OCI-LY7 (cell line): ENCODE data around the gene GGTLC2. TPM values are rescaled to one million over a fixed set of nuclear protein-coding genes. Genes with fewer than 3 reads are reported as not detected.

Experiments used
- BruUV-seq: library from RNA; stranded (reverse); fragments of 400-500 nt; replicated peaks from 2 replicates; lab custom pipeline; 2021; lab: Mats Ljungman, UMichigan
- CTCF ChIA-PET: fragments of 300-600 bp; sonication (Branson Sonifier 250); formaldehyde crosslinking; loops from one replicate; lab custom pipeline; 2022; ENCODE audit warnings: antibody characterized with exemption; ENCODE audit not compliant: unreplicated experiment; lab: Charles Lee
- POLR2A ChIA-PET: fragments of 300-600 bp; sonication (Branson Sonifier 250); formaldehyde crosslinking; loops from one replicate; lab custom pipeline; 2022; ENCODE audit warnings: antibody characterized with exemption; lab: Charles Lee
- DNase-seq: peaks from one replicate; pipeline ENCODE4 v3.0.0-alpha.2; 2015; ENCODE audit warnings: low spot score
- H2AFZ ChIP-seq: fragments of 200-600 bp; sonication (generic), shearing (Covaris generic); 2 replicates; pipeline ENCODE4 v1.6.1; 2014; ENCODE audit warnings: mild to moderate bottlenecking, antibody characterized with exemption, low read length, moderate library complexity
- H3K27ac ChIP-seq: fragments of 200-600 bp; sonication (generic); 2 replicates; pipeline ENCODE4 v1.5.1; 2014; ENCODE audit warnings: mixed run types, low read depth, mild to moderate bottlenecking, moderate library complexity, low read length, inconsistent platforms; ENCODE audit not compliant: poor library complexity, severe bottlenecking
- H3K36me3 ChIP-seq: fragments of 200-600 bp; sonication (generic); 2 replicates; pipeline ENCODE4 v1.6.1; 2014; ENCODE audit warnings: mild to moderate bottlenecking, antibody characterized with exemption, low read length, moderate library complexity, mixed read lengths; ENCODE audit not compliant: insufficient read depth
- H3K4me1 ChIP-seq: fragments of 200-600 bp; sonication (generic); 2 replicates; pipeline ENCODE4 v1.5.1; 2014; ENCODE audit warnings: mild to moderate bottlenecking, low read length; ENCODE audit not compliant: insufficient read depth, poor library complexity, severe bottlenecking
- H3K4me2 ChIP-seq: fragments of 200-600 bp; sonication (generic); 2 replicates; pipeline ENCODE4 v1.6.1; 2014; ENCODE audit warnings: mild to moderate bottlenecking, low read length
- H3K4me3 ChIP-seq: fragments of 200-600 bp; sonication (generic); 2 replicates; pipeline ENCODE4 v1.5.1; 2014; ENCODE audit warnings: mild to moderate bottlenecking, low read depth, low read length; ENCODE audit not compliant: poor library complexity, severe bottlenecking
- H3K79me2 ChIP-seq: fragments of 200-600 bp; sonication (generic); 2 replicates; pipeline ENCODE4 v1.6.1; 2016; ENCODE audit warnings: low read depth, mild to moderate bottlenecking, low read length, moderate library complexity, mixed read lengths; ENCODE audit not compliant: insufficient read depth
- H3K9me2 ChIP-seq: fragments of 200-600 bp; sonication (generic); 2 replicates; pipeline ENCODE4 v1.6.1; 2016; ENCODE audit warnings: mild to moderate bottlenecking, low read length, mixed read lengths; ENCODE audit not compliant: insufficient read depth
- H3K9me3 ChIP-seq: fragments of 200-600 bp; sonication (generic); 2 replicates; pipeline ENCODE4 v1.6.1; 2014; ENCODE audit warnings: mild to moderate bottlenecking, mixed run types, low read length, mixed read lengths
- H4K20me1 ChIP-seq: fragments of 200-600 bp; sonication (generic); 2 replicates; pipeline ENCODE4 v1.6.1; 2014; ENCODE audit warnings: mild to moderate bottlenecking, antibody characterized with exemption, low read length, moderate library complexity, mixed read lengths; ENCODE audit not compliant: insufficient read depth
- CTCF ChIP-seq: fragments of 200-600 bp; sonication (generic); conservative IDR thresholded peaks from 2 replicates; pipeline ENCODE4 v1.5.1; 2014; ENCODE audit warnings: mild to moderate bottlenecking, antibody characterized with exemption, low read length, moderate library complexity, mixed read lengths
- EZH2phosphoT487 ChIP-seq: fragments of 200-600 bp; sonication (generic); IDR thresholded peaks from 2 replicates; pipeline ENCODE4 v1.6.1; 2018; ENCODE audit warnings: low read depth, borderline replicate concordance, mild to moderate bottlenecking, mixed run types, antibody characterized with exemption, low read length, moderate library complexity, mixed read lengths
- intact Hi-C: fragments of 100-400 bp; cut with micrococcal nuclease; formaldehyde crosslinking; loops from one replicate; pipeline ENCODE4 v1.10.0; 2022; ENCODE audit not compliant: unreplicated experiment
- total RNA-seq, 2 experiments: library from RNA; depleted of rRNA in 1 of 2; stranded (reverse); fragments of >200 nt in 1 of 2; shearing (Covaris generic) in 1 of 2; gene quantifications; 2 replicates each; pipeline ENCODE4 v1.2.3, GENCODE V29; 2014 to 2022

The GGTLC2 gene
- total RNA-seq, 2 experiments from 2014 or later = not detected

GRCh38 chr22:22693531-22693884 lies 49.1 kb downstream of the GGTLC2 start:
- CTCF ChIA-PET = no interaction called here
- peak overlapping the region; percentile 76 for H3K4me2 ChIP-seq

GRCh38 chr22:22694106-22694505 lies 49.7 kb downstream of the GGTLC2 start:
- Histone ChIP-seq H3K9me2 (no peaks in the 10 kb centered on the region), H3K36me3 (no peaks in the 10 kb centered on the region), H3K9me3 (no peaks in the 10 kb centered on the region), H3K4me3 (no peak overlapping the region), H2AFZ (no peak overlapping the region), H3K4me1 (peaks cover 77% of the 10 kb centered on the region), H3K79me2 (no peaks in the 10 kb centered on the region), H4K20me1 (no peaks in the 10 kb centered on the region), H3K27ac (no peak overlapping the region), H3K4me2 (peak overlapping the region; percentile 76; the same call in 1 of the 2 replicates)
- TF ChIP-seq EZH2phosphoT487 (no peak), CTCF (no peak)
- DNase-seq = no peak
- POLR2A ChIA-PET = no interaction called here
- no TSS peak for BruUV-seq
- CTCF ChIA-PET = interaction anchor here (0.7 kb wide), 1 partner anchor 60 kb away, joined by 3 read pairs; no protein-coding TSS in a partner anchor
- intact Hi-C loops = no loop called here

More at GRCh38 chr22:22693531-22693884, 49.1 kb downstream of the GGTLC2 start:
- peaks cover 71% of the 10 kb centered on the region for H3K4me1 ChIP-seq
- TF ChIP-seq CTCF = no peak
- no peak for TF ChIP-seq EZH2phosphoT487
- intact Hi-C loops = no loop called here
- POLR2A ChIA-PET = no interaction called here
- no peaks in the 10 kb centered on the region for H3K36me3 ChIP-seq
- H2AFZ ChIP-seq = no peak overlapping the region
- BruUV-seq = no TSS peak
- H4K20me1 ChIP-seq = no peaks in the 10 kb centered on the region
- H3K4me3 ChIP-seq = peak overlapping the region; percentile 46
- no peaks in the 10 kb centered on the region for H3K79me2 ChIP-seq
- H3K9me2 ChIP-seq = no peaks in the 10 kb centered on the region
- no peak for DNase-seq
- no peaks in the 10 kb centered on the region for H3K9me3 ChIP-seq
- peak overlapping the region; percentile 87 for H3K27ac ChIP-seq

- TF ChIP-seq EZH2phosphoT487 = no peak
- no peak for TF ChIP-seq CTCF
- Histone ChIP-seq H3K36me3 (no peaks in the 10 kb centered on the region), H4K20me1 (no peaks in the 10 kb centered on the region), H3K4me2 (no peak overlapping the region), H3K79me2 (no peaks in the 10 kb centered on the region), H3K4me3 (no peak overlapping the region), H3K9me2 (no peaks in the 10 kb centered on the region), H3K4me1 (peaks cover 84% of the 10 kb centered on the region), H3K9me3 (no peaks in the 10 kb centered on the region), H3K27ac (no peak overlapping the region), H2AFZ (no peak overlapping the region)
- no TSS peak for BruUV-seq
- POLR2A ChIA-PET = interaction anchor here (0.7 kb wide), 1 partner anchor 349 kb away, joined by 3 read pairs; no protein-coding TSS in a partner anchor
- DNase-seq = no peak
- intact Hi-C loops = no loop called here
- CTCF ChIA-PET = no interaction called here
Observed at GRCh38 chr22:22696104-22696503, 51.7 kb downstream of the GGTLC2 start.
